ENCODE data around the gene SHISA6. TPM values are rescaled to one million over a fixed set of nuclear protein-coding genes. Genes with fewer than 3 reads are reported as not detected.

The SHISA6 gene
- total RNA-seq, 1 experiment from 2014 or later: 21.1 TPM

DNA sequence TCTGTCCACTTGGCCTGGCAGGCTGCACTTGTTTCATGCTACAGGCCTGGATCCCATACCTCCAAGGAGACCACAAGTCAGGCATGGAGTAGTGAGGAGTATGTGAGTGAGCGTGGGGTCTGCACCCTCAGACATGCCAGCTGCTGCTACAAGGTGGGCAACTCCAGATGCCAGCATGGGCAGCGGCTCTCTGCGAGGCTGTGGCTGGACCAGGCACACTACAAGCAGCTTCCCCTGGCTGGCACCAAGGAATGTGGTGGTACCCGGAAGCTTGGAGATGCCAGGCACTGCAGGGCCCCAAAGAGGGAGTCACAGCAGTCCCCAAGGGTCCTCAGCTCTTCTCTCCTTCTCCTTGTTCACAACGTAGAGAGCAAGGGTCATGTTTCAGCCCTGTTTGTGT lies 341.2 kb downstream of the SHISA6 start:
- H3K4me1 Mint-ChIP-seq (ENCODE audit: low read depth, unreplicated experiment): no peaks in the 10 kb centered on the region
- Histone ChIP-seq H3K9me3 (no peaks in the 10 kb centered on the region), H3K36me3 (ENCODE audit: control insufficient read depth, insufficient read depth, low read length) (no peaks in the 10 kb centered on the region), H3K4me3 (ENCODE audit: low read depth, low read length) (no peak overlapping the region), H3K4me1 (no peaks in the 10 kb centered on the region), H3K27me3 (replicated peaks; ENCODE audit: control insufficient read depth, insufficient read depth, low read length) (no peaks in the 10 kb centered on the region)
- no peak for DNase-seq
- no peak for TF ChIP-seq CTCF (IDR thresholded peaks at IDR 0.05; ENCODE audit: insufficient read depth in 1 of 2, low read depth in 1 of 2, low read length in 1 of 2, severe bottlenecking in 1 of 2, unreplicated experiment in 1 of 2)
- no TSS peak for BruUV-seq (replicated peaks)
- H3K4me3 Mint-ChIP-seq (ENCODE audit: unreplicated experiment): no peak overlapping the region
- ChIA-PET POLR2A (no interaction called here), CTCF (no interaction called here)
- no peak overlapping the region for H3K27ac Mint-ChIP-seq (ENCODE audit: unreplicated experiment)
- no peaks in the 10 kb centered on the region for H3K9me3 Mint-ChIP-seq (ENCODE audit: unreplicated experiment)
- H3K36me3 Mint-ChIP-seq (ENCODE audit: insufficient read depth, unreplicated experiment): no peaks in the 10 kb centered on the region
- H3K27me3 Mint-ChIP-seq (ENCODE audit: insufficient read depth, unreplicated experiment): no peaks in the 10 kb centered on the region
- intact Hi-C loops (cut with micrococcal nuclease; ENCODE audit: unreplicated experiment): no loop called here

GRCh38 chr17:11583306-11583992 lies 342.4 kb downstream of the SHISA6 start:
- Mint-ChIP-seq H3K36me3 (ENCODE audit: insufficient read depth, unreplicated experiment) (no peaks in the 10 kb centered on the region), H3K9me3 (ENCODE audit: unreplicated experiment) (no peaks in the 10 kb centered on the region), H3K27me3 (ENCODE audit: insufficient read depth, unreplicated experiment) (no peaks in the 10 kb centered on the region), H3K27ac (ENCODE audit: unreplicated experiment) (no peak overlapping the region), H3K4me1 (ENCODE audit: low read depth, unreplicated experiment) (no peaks in the 10 kb centered on the region), H3K4me3 (ENCODE audit: unreplicated experiment) (no peak overlapping the region)
- Histone ChIP-seq H3K9me3 (no peaks in the 10 kb centered on the region), H3K4me3 (ENCODE audit: low read depth, low read length) (no peak overlapping the region), H3K27me3 (replicated peaks; ENCODE audit: control insufficient read depth, insufficient read depth, low read length) (no peaks in the 10 kb centered on the region), H3K4me1 (no peaks in the 10 kb centered on the region), H3K36me3 (ENCODE audit: control insufficient read depth, insufficient read depth, low read length) (no peaks in the 10 kb centered on the region)
- intact Hi-C loops (cut with micrococcal nuclease; ENCODE audit: unreplicated experiment): no loop called here
- DNase-seq: no peak
- no TSS peak for BruUV-seq (replicated peaks)
- ChIA-PET CTCF (no interaction called here), POLR2A (no interaction called here)
- no peak for TF ChIP-seq CTCF (IDR thresholded peaks at IDR 0.05; ENCODE audit: insufficient read depth in 1 of 2, low read depth in 1 of 2, low read length in 1 of 2, severe bottlenecking in 1 of 2, unreplicated experiment in 1 of 2)

DNA sequence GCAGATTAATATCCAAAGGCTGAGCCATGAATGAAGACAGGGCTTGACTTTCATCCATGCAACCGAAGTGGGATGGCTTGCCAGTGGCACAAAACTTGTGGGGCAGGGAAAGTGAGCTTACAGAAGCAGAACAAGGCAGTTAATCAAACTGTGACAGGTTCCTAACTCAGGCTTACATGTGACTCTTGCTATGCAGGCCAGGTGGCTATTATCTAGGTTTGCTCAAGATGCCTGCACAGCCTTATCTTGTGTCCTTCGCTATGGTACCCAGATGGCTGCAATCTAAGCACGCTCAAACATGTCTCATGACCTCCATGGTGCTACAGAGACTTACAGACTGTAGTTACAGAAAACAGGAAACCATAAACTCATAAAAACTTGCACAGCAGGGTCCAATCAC lies 348.7 kb downstream of the SHISA6 start:
- H3K27me3 Mint-ChIP-seq (ENCODE audit: insufficient read depth, unreplicated experiment): no peaks in the 10 kb centered on the region
- no peak overlapping the region for H3K4me3 ChIP-seq (ENCODE audit: low read depth, low read length)
- BruUV-seq (replicated peaks): no TSS peak
- intact Hi-C loops (cut with micrococcal nuclease; ENCODE audit: unreplicated experiment): no loop called here
- CTCF ChIA-PET: no interaction called here
- no peak overlapping the region for H3K4me3 Mint-ChIP-seq (ENCODE audit: unreplicated experiment)
- no peaks in the 10 kb centered on the region for H3K4me1 ChIP-seq
- TF ChIP-seq CTCF (IDR thresholded peaks at IDR 0.05; ENCODE audit: insufficient read depth in 1 of 2, low read depth in 1 of 2, low read length in 1 of 2, severe bottlenecking in 1 of 2, unreplicated experiment in 1 of 2): no peak
- H3K9me3 Mint-ChIP-seq (ENCODE audit: unreplicated experiment): no peaks in the 10 kb centered on the region
- no peaks in the 10 kb centered on the region for H3K27me3 ChIP-seq (replicated peaks; ENCODE audit: control insufficient read depth, insufficient read depth, low read length)
- H3K36me3 Mint-ChIP-seq (ENCODE audit: insufficient read depth, unreplicated experiment): no peaks in the 10 kb centered on the region
- H3K9me3 ChIP-seq: no peaks in the 10 kb centered on the region
- POLR2A ChIA-PET: no interaction called here
- DNase-seq: peak in 1 of 2 experiments; percentile 35
- no peaks in the 10 kb centered on the region for H3K4me1 Mint-ChIP-seq (ENCODE audit: low read depth, unreplicated experiment)
- no peak overlapping the region for H3K27ac Mint-ChIP-seq (ENCODE audit: unreplicated experiment)
- H3K36me3 ChIP-seq (ENCODE audit: control insufficient read depth, insufficient read depth, low read length): no peaks in the 10 kb centered on the region
